ENCODE data around the gene ZNF185. TPM values are rescaled to one million over a fixed set of nuclear protein-coding genes. Genes with fewer than 3 reads are reported as not detected.

The ZNF185 gene
- total and polyA plus RNA-seq, 9 of the 15 experiments (the other 6 are each of a cell fraction or from before 2014, with no cell fraction given) = 0.08 to 1.1 (median 0.22) TPM

DNA sequence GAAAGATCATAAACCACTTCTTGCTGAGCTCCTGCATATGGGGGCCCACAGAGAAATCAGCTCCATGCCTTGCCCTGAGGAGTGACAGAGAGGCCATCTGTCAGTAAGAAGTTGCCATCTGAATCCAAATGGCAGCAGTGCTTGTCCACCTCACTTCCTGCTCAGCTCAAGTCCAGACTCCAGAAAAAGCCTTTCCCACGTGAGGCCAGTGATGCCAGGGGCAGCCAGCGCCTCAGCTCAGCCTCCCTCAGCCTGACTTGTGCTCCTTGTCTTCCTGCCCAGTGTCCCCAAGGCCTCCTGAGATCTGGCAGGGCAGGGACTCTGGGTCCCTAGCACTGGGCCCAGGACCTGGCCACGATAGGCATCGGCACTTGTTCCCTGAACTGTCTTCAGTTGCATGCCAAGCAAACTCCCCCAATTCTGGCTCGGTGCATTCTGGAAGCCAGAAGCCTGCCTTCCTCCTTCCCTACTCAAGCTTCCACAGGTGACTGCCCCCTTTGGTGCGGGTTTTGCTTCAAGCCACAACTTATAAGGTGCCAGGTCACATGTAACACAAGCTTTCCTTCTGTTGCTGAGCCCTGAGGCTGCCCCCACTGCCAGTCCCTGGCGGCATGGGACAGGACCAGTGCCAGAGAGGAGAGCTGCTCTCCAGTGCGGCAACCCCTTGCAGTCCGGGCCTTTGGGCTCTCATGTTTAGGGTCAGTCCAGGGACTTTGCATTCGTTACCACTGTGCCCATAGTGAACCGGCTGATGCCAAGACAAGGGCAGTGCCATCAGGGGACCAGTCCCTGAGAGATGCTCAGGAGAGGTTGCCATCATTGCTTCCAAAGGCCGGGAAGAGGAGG lies 2.2 kb downstream of the ZNF185 start:
- Histone ChIP-seq H3K4me3 (no peak overlapping the region), H3K4me1 (replicated peaks in 1 of 2; ENCODE audit: control insufficient read depth in 2 of 2, insufficient read depth in 2 of 2, low read length in 2 of 2) (peaks cover 0 to 18% of the 10 kb centered on the region in 2 experiments; a peak in 3 of 5 replicates), H4K20me1 (replicated peaks; ENCODE audit: control insufficient read depth, insufficient read depth, low read length) (peaks cover 13% of the 10 kb centered on the region; the same call in 1 of the 2 replicates), H3K36me3 (ENCODE audit: control insufficient read depth, insufficient read depth, low read length) (no peaks in the 10 kb centered on the region), H3K9me1 (ENCODE audit: control insufficient read depth, insufficient read depth, low read length) (peaks cover 3% of the 10 kb centered on the region), H3K27me3 (ENCODE audit: control insufficient read depth in 2 of 2, insufficient read depth in 2 of 2, low read length in 2 of 2) (peaks cover 30 to 81% of the 10 kb centered on the region in 2 experiments; a peak in 4 of 5 replicates), H3K9me3 (replicated peaks; ENCODE audit: control insufficient read depth, insufficient read depth, low read depth, low read length) (no peaks in the 10 kb centered on the region), H3K4me2 (ENCODE audit: insufficient read depth, low read length) (no peak overlapping the region), H2AFZ (ENCODE audit: low read depth, low read length) (no peak overlapping the region), H3K9ac (ENCODE audit: insufficient read depth in 1 of 2, low read depth in 2 of 2, low read length in 2 of 2) (no peak overlapping the region; a peak in 1 of 4 replicates), H3K79me2 (ENCODE audit: control insufficient read depth, insufficient read depth, low read length) (no peaks in the 10 kb centered on the region), H3K27ac (ENCODE audit: extremely low read depth, low read depth, low read length) (no peak overlapping the region)
- no peak for FAIRE-seq
- no peak for ATAC-seq
- ChIA-PET POLR2A (interaction anchor here (0.7 to 1.1 kb wide), 3 partner anchors 9 to 33 kb away, joined by 3 to 6 read pairs (median 3); no protein-coding TSS in a partner anchor), CTCF (ENCODE audit: low intra/inter-chr PET ratio) (interaction anchor here (0.7 kb wide), 2 partner anchors 126 to 434 kb away, joined by 3 to 6 read pairs; no protein-coding TSS in a partner anchor)
- no TSS peak for BruUV-seq (replicated peaks)
- DNase-seq (ENCODE audit: extremely low read depth in 1 of 4, low spot score in 3 of 4) = no peak
- TF ChIP-seq MCM2 (IDR thresholded peaks at IDR 0.05; ENCODE audit: low read depth) (no peak), IRF2 (CRISPR knock-in tag; IDR thresholded peaks at IDR 0.05) (no peak), ZNF143 (CRISPR knock-in tag; IDR thresholded peaks at IDR 0.05) (no peak), DPF2 (IDR thresholded peaks at IDR 0.05) (no peak), CBX5 (IDR thresholded peaks at IDR 0.05; ENCODE audit: borderline replicate concordance, low read depth) (no peak), FUS (optimal IDR thresholded peaks at IDR 0.05; ENCODE audit: low read depth, low read length) (no peak), SNRNP70 (optimal IDR thresholded peaks at IDR 0.05; ENCODE audit: low read depth, low read length) (no peak), RUNX1 (IDR thresholded peaks at IDR 0.05; ENCODE audit: low read depth) (no peak), RBM39 (optimal IDR thresholded peaks at IDR 0.05; ENCODE audit: low read depth, low read length) (no peak), DDX20 (tag; IDR thresholded peaks at IDR 0.05; ENCODE audit: low read depth) (no peak), PHTF2 (CRISPR knock-in tag; IDR thresholded peaks at IDR 0.05) (no peak), ZFX (CRISPR knock-in tag; IDR thresholded peaks at IDR 0.05) (no peak)
- TF ChIP-seq, protein P1, sequence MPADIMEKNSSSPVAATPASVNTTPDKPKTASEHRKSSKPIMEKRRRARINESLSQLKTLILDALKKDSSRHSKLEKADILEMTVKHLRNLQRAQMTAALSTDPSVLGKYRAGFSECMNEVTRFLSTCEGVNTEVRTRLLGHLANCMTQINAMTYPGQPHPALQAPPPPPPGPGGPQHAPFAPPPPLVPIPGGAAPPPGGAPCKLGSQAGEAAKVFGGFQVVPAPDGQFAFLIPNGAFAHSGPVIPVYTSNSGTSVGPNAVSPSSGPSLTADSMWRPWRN (IDR thresholded peaks at IDR 0.05; ENCODE audit: low read depth) = no peak
- TF ChIP-seq, protein P2, sequence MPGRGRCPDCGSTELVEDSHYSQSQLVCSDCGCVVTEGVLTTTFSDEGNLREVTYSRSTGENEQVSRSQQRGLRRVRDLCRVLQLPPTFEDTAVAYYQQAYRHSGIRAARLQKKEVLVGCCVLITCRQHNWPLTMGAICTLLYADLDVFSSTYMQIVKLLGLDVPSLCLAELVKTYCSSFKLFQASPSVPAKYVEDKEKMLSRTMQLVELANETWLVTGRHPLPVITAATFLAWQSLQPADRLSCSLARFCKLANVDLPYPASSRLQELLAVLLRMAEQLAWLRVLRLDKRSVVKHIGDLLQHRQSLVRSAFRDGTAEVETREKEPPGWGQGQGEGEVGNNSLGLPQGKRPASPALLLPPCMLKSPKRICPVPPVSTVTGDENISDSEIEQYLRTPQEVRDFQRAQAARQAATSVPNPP (IDR thresholded peaks at IDR 0.05; ENCODE audit: borderline replicate concordance, insufficient read depth, insufficient read length) = no peak
- TF ChIP-seq, protein P3, sequence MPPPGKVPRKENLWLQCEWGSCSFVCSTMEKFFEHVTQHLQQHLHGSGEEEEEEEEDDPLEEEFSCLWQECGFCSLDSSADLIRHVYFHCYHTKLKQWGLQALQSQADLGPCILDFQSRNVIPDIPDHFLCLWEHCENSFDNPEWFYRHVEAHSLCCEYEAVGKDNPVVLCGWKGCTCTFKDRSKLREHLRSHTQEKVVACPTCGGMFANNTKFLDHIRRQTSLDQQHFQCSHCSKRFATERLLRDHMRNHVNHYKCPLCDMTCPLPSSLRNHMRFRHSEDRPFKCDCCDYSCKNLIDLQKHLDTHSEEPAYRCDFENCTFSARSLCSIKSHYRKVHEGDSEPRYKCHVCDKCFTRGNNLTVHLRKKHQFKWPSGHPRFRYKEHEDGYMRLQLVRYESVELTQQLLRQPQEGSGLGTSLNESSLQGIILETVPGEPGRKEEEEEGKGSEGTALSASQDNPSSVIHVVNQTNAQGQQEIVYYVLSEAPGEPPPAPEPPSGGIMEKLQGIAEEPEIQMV (tag; conservative IDR thresholded peaks at IDR 0.05; ENCODE audit: low read depth) = no peak
- TF ChIP-seq, protein P4, sequence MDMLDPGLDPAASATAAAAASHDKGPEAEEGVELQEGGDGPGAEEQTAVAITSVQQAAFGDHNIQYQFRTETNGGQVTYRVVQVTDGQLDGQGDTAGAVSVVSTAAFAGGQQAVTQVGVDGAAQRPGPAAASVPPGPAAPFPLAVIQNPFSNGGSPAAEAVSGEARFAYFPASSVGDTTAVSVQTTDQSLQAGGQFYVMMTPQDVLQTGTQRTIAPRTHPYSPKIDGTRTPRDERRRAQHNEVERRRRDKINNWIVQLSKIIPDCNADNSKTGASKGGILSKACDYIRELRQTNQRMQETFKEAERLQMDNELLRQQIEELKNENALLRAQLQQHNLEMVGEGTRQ (CRISPR knock-in tag; IDR thresholded peaks at IDR 0.05) = no peak
- intact Hi-C loops (cut with micrococcal nuclease) = no loop called here
- 0% methylated on average over 6 of the region's 12 CpGs for WGBS (ENCODE audit: insufficient coverage, low coverage, missing lambda C conversion rate)
- in situ Hi-C loops (cut with MboI) = no loop called here
